SKM-1 treated with dmso at 0.1 percent for 144 hours (cell line): ENCODE measurements around the gene LRP11.

ENCODE experiments used
- DNase-seq: peaks from one replicate; lab custom pipeline; 2025; ENCODE audit not compliant: unreplicated experiment; lab: John Stamatoyannopoulos, UW

Gene LRP11

GRCh38 chr6:149806127-149806526 lies 58.0 kb downstream of the LRP11 start:
- DNase-seq, result peak; percentile 1

GRCh38 chr6:149783551-149783950 lies 80.6 kb downstream of the LRP11 start:
- DNase-seq, result no peak

GRCh38 chr6:149782337-149782736 lies 81.8 kb downstream of the LRP11 start:
- DNase-seq, result no peak

GRCh38 chr6:149781715-149782114 lies 82.4 kb downstream of the LRP11 start:
- DNase-seq, result no peak

- no peak for DNase-seq
Measured at GRCh38 chr6:149779644-149779963, 84.6 kb downstream of the LRP11 start.

- no peak for DNase-seq
Measured at GRCh38 chr6:149777624-149778023, 86.5 kb downstream of the LRP11 start.

GRCh38 chr6:149771925-149772324 lies 92.2 kb downstream of the LRP11 start:
- DNase-seq, result no peak

- no peak for DNase-seq
Measured at GRCh38 chr6:149771185-149771584, 93.0 kb downstream of the LRP11 start.

GRCh38 chr6:149769676-149770075 lies 94.5 kb downstream of the LRP11 start:
- DNase-seq, result no peak
